Thyroid gland (tissue), 4 donors: ENCODE results near the gene OSBPL3.

ENCODE experiments used
- POLR2A ChIP-seq, 2 donors: fragments of 450-650 bp; IDR thresholded peaks; one replicate each; pipeline ENCODE4 v1.6.1; 2017; ENCODE audit warnings: antibody characterized with exemption in 2 of 2, mild to moderate bottlenecking in 2 of 2, moderate library complexity in 1 of 2
- TF ChIP-seq, protein P1 (sequence below), 6 experiments: fragments of 200-600 bp in 3 of 6; fragments of 450-650 bp in 3 of 6; sonication (generic) in 3 of 6; IDR thresholded peaks; one replicate each; pipeline ENCODE4 v1.5.1; 2016 to 2019; ENCODE audit warnings: antibody characterized with exemption in 6 of 6, mild to moderate bottlenecking in 2 of 6, inconsistent platforms in 1 of 6, moderate library complexity in 1 of 6

DNA sequence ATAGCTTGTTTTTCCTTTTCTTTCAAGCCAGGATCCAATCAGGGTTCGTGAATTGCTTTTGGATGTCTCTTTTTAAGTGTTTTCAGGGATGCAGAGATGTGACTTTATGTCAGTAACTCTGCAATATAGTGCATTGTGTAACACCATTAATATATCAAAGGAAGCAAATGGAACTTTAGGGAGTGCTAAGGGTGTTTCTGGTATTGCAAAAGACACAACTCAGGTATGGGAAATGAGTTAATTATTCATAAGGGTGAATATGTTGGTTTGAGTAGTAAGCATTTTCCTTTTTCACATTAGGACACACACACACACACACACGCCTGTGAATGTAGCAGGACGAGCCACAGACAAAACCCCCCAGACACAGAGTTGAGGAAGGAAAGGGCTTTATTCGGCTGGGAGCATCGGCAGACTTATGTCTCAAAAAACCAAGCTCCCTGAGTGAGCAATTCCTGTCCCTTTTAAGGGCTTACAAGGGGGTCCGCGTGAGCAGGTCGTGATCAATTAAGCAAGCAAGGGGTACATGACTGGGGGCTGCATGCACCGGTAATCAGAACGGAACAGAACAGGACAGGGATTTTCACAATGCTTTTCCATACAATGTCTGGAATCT is 190.9 kb downstream of the OSBPL3 start:
- TF ChIP-seq, protein P1, sequence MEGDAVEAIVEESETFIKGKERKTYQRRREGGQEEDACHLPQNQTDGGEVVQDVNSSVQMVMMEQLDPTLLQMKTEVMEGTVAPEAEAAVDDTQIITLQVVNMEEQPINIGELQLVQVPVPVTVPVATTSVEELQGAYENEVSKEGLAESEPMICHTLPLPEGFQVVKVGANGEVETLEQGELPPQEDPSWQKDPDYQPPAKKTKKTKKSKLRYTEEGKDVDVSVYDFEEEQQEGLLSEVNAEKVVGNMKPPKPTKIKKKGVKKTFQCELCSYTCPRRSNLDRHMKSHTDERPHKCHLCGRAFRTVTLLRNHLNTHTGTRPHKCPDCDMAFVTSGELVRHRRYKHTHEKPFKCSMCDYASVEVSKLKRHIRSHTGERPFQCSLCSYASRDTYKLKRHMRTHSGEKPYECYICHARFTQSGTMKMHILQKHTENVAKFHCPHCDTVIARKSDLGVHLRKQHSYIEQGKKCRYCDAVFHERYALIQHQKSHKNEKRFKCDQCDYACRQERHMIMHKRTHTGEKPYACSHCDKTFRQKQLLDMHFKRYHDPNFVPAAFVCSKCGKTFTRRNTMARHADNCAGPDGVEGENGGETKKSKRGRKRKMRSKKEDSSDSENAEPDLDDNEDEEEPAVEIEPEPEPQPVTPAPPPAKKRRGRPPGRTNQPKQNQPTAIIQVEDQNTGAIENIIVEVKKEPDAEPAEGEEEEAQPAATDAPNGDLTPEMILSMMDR (IDR thresholded peaks at IDR 0.05): no peak
- TF ChIP-seq POLR2A (IDR thresholded peaks at IDR 0.05): no peak
